ENCODE measurements around the gene KRTAP10-3. TPM values are rescaled to one million over a fixed set of nuclear protein-coding genes. Genes with fewer than 3 reads are reported as not detected.

Gene KRTAP10-3
- polyA plus RNA-seq, 1 of the 3 experiments (the other 2 are of a cell fraction) = not detected

GRCh38 chr21:44537930-44538911, 20.4 kb downstream of the KRTAP10-3 start (continued):
- no peak for TF ChIP-seq RCOR1 (IDR thresholded peaks at IDR 0.05; ENCODE audit: low read length)

GRCh38 chr21:44535963-44536362, 22.6 kb downstream of the KRTAP10-3 start:
- no peak for DNase-seq
- Histone ChIP-seq H3K9ac (no peak overlapping the region), H3K36me3 (replicated peaks in 1 of 2; ENCODE audit: control insufficient read depth in 1 of 2, insufficient read depth in 2 of 2, low read length in 1 of 2) (no peaks in the 10 kb centered on the region), H3K4me2 (no peak overlapping the region), H3F3A (replicated peaks; ENCODE audit: insufficient read depth) (no peaks in the 10 kb centered on the region), H3K4me1 (ENCODE audit: control insufficient read depth in 1 of 2, insufficient read depth in 2 of 2, low read depth in 1 of 2, low read length in 1 of 2) (no peaks in the 10 kb centered on the region; a peak in 1 of 4 replicates), H3K79me2 (ENCODE audit: insufficient read depth) (no peaks in the 10 kb centered on the region), H3K4me3 (ENCODE audit: low read depth in 2 of 2, low read length in 1 of 2) (no peak overlapping the region), H4K20me1 (ENCODE audit: insufficient read depth) (no peaks in the 10 kb centered on the region), H3K9me3 (no peaks in the 10 kb centered on the region), H3K9me2 (no peaks in the 10 kb centered on the region), H3K27me3 (ENCODE audit: insufficient read depth) (peaks cover 33% of the 10 kb centered on the region; the same call in 1 of the 2 replicates), H2AFZ (ENCODE audit: low read depth) (no peak overlapping the region), H3K27ac (ENCODE audit: low read depth in 2 of 2, low read length in 1 of 2) (no peak overlapping the region)
- ChIA-PET POLR2A (interaction anchor here (0.6 kb wide), 1 partner anchor 8 kb away, joined by 5 read pairs; no protein-coding TSS in a partner anchor), CTCF (interaction anchor here (1.3 kb wide), 1 partner anchor 264 kb away, joined by 3 read pairs; no protein-coding TSS in a partner anchor)
- TF ChIP-seq RAD21 (IDR thresholded peaks at IDR 0.05; ENCODE audit: low read length) (no peak), YY1 (IDR thresholded peaks at IDR 0.05; ENCODE audit: low read depth) (no peak), SIN3A (IDR thresholded peaks at IDR 0.05; ENCODE audit: borderline replicate concordance, low read depth, low read length) (no peak), RFX5 (IDR thresholded peaks at IDR 0.05; ENCODE audit: low read length) (no peak), JUND (IDR thresholded peaks at IDR 0.05) (no peak), EZH2phosphoT487 (IDR thresholded peaks at IDR 0.05; ENCODE audit: borderline replicate concordance, low read depth) (no peak), ELF1 (IDR thresholded peaks at IDR 0.05) (no peak), USF2 (IDR thresholded peaks at IDR 0.05; ENCODE audit: borderline replicate concordance, low read depth, low read length) (no peak)
- TF ChIP-seq, protein P1, sequence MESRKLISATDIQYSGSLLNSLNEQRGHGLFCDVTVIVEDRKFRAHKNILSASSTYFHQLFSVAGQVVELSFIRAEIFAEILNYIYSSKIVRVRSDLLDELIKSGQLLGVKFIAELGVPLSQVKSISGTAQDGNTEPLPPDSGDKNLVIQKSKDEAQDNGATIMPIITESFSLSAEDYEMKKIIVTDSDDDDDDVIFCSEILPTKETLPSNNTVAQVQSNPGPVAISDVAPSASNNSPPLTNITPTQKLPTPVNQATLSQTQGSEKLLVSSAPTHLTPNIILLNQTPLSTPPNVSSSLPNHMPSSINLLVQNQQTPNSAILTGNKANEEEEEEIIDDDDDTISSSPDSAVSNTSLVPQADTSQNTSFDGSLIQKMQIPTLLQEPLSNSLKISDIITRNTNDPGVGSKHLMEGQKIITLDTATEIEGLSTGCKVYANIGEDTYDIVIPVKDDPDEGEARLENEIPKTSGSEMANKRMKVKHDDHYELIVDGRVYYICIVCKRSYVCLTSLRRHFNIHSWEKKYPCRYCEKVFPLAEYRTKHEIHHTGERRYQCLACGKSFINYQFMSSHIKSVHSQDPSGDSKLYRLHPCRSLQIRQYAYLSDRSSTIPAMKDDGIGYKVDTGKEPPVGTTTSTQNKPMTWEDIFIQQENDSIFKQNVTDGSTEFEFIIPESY (IDR thresholded peaks at IDR 0.05; ENCODE audit: borderline replicate concordance, low read depth) = no peak
- 10% methylated on average over 6 of the region's 7 CpGs for WGBS (ENCODE audit: low lambda C conversion rate)

GRCh38 chr21:44534688-44535087, 23.9 kb downstream of the KRTAP10-3 start:
- H3K4me2 ChIP-seq = no peak overlapping the region
- no peak overlapping the region for H3K9ac ChIP-seq
- DNase-seq = no peak
- no peaks in the 10 kb centered on the region for H4K20me1 ChIP-seq (ENCODE audit: insufficient read depth)
- no peaks in the 10 kb centered on the region for H3K79me2 ChIP-seq (ENCODE audit: insufficient read depth)
- H2AFZ ChIP-seq (ENCODE audit: low read depth) = no peak overlapping the region
- TF ChIP-seq TAF1 (IDR thresholded peaks at IDR 0.05; ENCODE audit: borderline replicate concordance, low read depth, low read length) (no peak), TEAD4 (IDR thresholded peaks at IDR 0.05; ENCODE audit: borderline replicate concordance, insufficient read depth) (no peak), GABPA (IDR thresholded peaks at IDR 0.05; ENCODE audit: low read depth) (no peak), YY1 (IDR thresholded peaks at IDR 0.05; ENCODE audit: low read depth) (no peak), NFIC (IDR thresholded peaks at IDR 0.05; ENCODE audit: borderline replicate concordance) (no peak), RAD21 (IDR thresholded peaks at IDR 0.05; ENCODE audit: low read length) (no peak), MXI1 (IDR thresholded peaks at IDR 0.05; ENCODE audit: low read depth, low read length) (no peak), IRF3 (IDR thresholded peaks at IDR 0.05; ENCODE audit: low read depth, low read length) (no peak), TCF12 (IDR thresholded peaks at IDR 0.05) (no peak), ELF1 (IDR thresholded peaks at IDR 0.05) (no peak), RXRA (IDR thresholded peaks at IDR 0.05; ENCODE audit: borderline replicate concordance, low read depth) (no peak), SIN3A (IDR thresholded peaks at IDR 0.05; ENCODE audit: borderline replicate concordance, low read depth, low read length) (no peak), NRF1 (IDR thresholded peaks at IDR 0.05; ENCODE audit: low read depth, low read length) (no peak)
- TF ChIP-seq, protein P2, sequence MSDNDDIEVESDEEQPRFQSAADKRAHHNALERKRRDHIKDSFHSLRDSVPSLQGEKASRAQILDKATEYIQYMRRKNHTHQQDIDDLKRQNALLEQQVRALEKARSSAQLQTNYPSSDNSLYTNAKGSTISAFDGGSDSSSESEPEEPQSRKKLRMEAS (IDR thresholded peaks at IDR 0.05; ENCODE audit: low read depth) = no peak
- H3K4me1 ChIP-seq (ENCODE audit: control insufficient read depth in 1 of 2, insufficient read depth in 2 of 2, low read depth in 1 of 2, low read length in 1 of 2) = no peaks in the 10 kb centered on the region; a peak in 1 of 4 replicates
- no peaks in the 10 kb centered on the region for H3K9me3 ChIP-seq
- ChIA-PET POLR2A (no interaction called here), CTCF (interaction anchor here (1.3 kb wide), 1 partner anchor 265 kb away, joined by 3 read pairs; no protein-coding TSS in a partner anchor)
- H3K4me3 ChIP-seq (ENCODE audit: low read depth in 2 of 2, low read length in 1 of 2) = no peak overlapping the region
- H3K27me3 ChIP-seq (ENCODE audit: insufficient read depth) = peaks cover 35% of the 10 kb centered on the region; the same call in 1 of the 2 replicates
- no peak overlapping the region for H3K27ac ChIP-seq (ENCODE audit: low read depth in 2 of 2, low read length in 1 of 2)
- H3K36me3 ChIP-seq (replicated peaks in 1 of 2; ENCODE audit: control insufficient read depth in 1 of 2, insufficient read depth in 2 of 2, low read length in 1 of 2) = no peaks in the 10 kb centered on the region
- 59% methylated on average over 6 of the region's 6 CpGs for WGBS (ENCODE audit: low lambda C conversion rate)
- no peaks in the 10 kb centered on the region for H3K9me2 ChIP-seq
- H3F3A ChIP-seq (replicated peaks; ENCODE audit: insufficient read depth) = no peaks in the 10 kb centered on the region

Measured in SK-N-SH (cell line).